ENCODE measurements around the gene AMH. TPM values are rescaled to one million over a fixed set of nuclear protein-coding genes. Genes with fewer than 3 reads are reported as not detected.
A peak's percentile ranks its signal among the peaks of the same experiment; 100 is the strongest.

The AMH gene
- total and polyA plus RNA-seq, 7 experiments from 2014 or later = 0.37 to 12.9 (median 4.6) TPM; not detected in 2

GRCh38 chr19:2207991-2208860, 40.9 kb upstream of the AMH start:
- Histone ChIP-seq H3K4me3 (ENCODE audit: low read length) (no peak overlapping the region), H3K27ac (ENCODE audit: low read depth, low read length) (no peak overlapping the region), H3K27me3 (ENCODE audit: control insufficient read depth in 2 of 2, insufficient read depth in 2 of 2, low read length in 2 of 2) (no peaks in the 10 kb centered on the region), H3K9me3 (ENCODE audit: control insufficient read depth in 2 of 3, low read length in 3 of 3) (no peaks in the 10 kb centered on the region), H3K36me3 (ENCODE audit: control insufficient read depth in 2 of 3, insufficient read depth in 3 of 3, low read length in 3 of 3) (peaks cover 0 to 87% (median 2%) of the 10 kb centered on the region in 3 experiments), H3K4me1 (ENCODE audit: control insufficient read depth in 2 of 2, insufficient read depth in 2 of 2, low read length in 2 of 2) (no peaks in the 10 kb centered on the region)
- H3K27me3 Mint-ChIP-seq = no peaks in the 10 kb centered on the region
- ChIA-PET POLR2A (no interaction called here), CTCF (interaction anchor here (0.8 kb wide), 1 partner anchor 391 kb away, joined by 4 read pairs; no protein-coding TSS in a partner anchor)
- H3K4me1 Mint-ChIP-seq = peaks cover 0 to 5% (median under 1%) of the 10 kb centered on the region in 7 donors
- DNase-seq (no peak), ATAC-seq (peak; percentile 26)
- no peaks in the 10 kb centered on the region for H3K9me3 Mint-ChIP-seq
- peaks cover 4 to 17% (median 5%) of the 10 kb centered on the region in 5 donors for H3K36me3 Mint-ChIP-seq
- intact Hi-C loops (cut with micrococcal nuclease) = no loop called here
- no peak overlapping the region for H3K4me3 Mint-ChIP-seq
- H3K27ac Mint-ChIP-seq = no peak overlapping the region

GRCh38 chr19:2208975-2209374, 40.1 kb upstream of the AMH start:
- ChIA-PET POLR2A (no interaction called here), CTCF (interaction anchor here (0.8 kb wide), 1 partner anchor 390 kb away, joined by 4 read pairs; no protein-coding TSS in a partner anchor)
- Mint-ChIP-seq H3K9me3 (no peaks in the 10 kb centered on the region), H3K4me3 (no peak overlapping the region), H3K4me1 (peaks cover 0 to 5% (median 3%) of the 10 kb centered on the region in 7 donors), H3K36me3 (peaks cover 3 to 16% (median 10%) of the 10 kb centered on the region in 5 donors), H3K27me3 (no peaks in the 10 kb centered on the region), H3K27ac (no peak overlapping the region)
- intact Hi-C loops (cut with micrococcal nuclease) = no loop called here
- Histone ChIP-seq H3K27me3 (ENCODE audit: control insufficient read depth in 2 of 2, insufficient read depth in 2 of 2, low read length in 2 of 2) (no peaks in the 10 kb centered on the region), H3K27ac (ENCODE audit: low read depth, low read length) (no peak overlapping the region), H3K36me3 (ENCODE audit: control insufficient read depth in 2 of 3, insufficient read depth in 3 of 3, low read length in 3 of 3) (peaks cover 0 to 87% (median 2%) of the 10 kb centered on the region in 3 experiments), H3K4me3 (ENCODE audit: low read length) (no peak overlapping the region), H3K9me3 (ENCODE audit: control insufficient read depth in 2 of 3, low read length in 3 of 3) (no peaks in the 10 kb centered on the region), H3K4me1 (ENCODE audit: control insufficient read depth in 2 of 2, insufficient read depth in 2 of 2, low read length in 2 of 2) (no peaks in the 10 kb centered on the region)
- ATAC-seq (no peak), DNase-seq (no peak)

DNA sequence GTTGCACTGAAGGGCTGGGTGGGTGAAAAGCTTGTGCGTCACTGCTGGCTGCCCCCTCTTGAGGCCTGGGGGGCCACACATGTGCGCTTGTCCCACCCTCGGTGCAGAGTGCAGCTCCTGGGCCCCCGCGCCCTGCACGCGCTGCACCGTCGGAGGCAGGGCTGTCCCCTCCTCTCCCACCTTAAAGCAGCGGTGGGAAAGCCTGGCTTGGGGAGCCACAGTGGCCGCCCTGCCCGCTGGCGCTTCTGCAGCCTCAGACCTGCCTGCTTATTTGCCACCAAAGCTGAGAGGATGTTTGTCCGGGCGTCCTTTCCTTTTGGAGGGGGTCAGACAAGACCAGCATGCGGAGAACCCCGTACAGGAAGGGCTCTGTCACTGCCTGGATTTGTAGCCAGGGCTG, 39.7 kb upstream of the AMH start:
- Mint-ChIP-seq H3K27me3 (no peaks in the 10 kb centered on the region), H3K4me3 (no peak overlapping the region), H3K36me3 (peaks cover 0 to 12% (median 10%) of the 10 kb centered on the region in 5 donors), H3K27ac (no peak overlapping the region), H3K9me3 (no peaks in the 10 kb centered on the region), H3K4me1 (peaks cover 0 to 5% (median 0%) of the 10 kb centered on the region in 7 donors)
- DNase-seq = no peak
- intact Hi-C loops (cut with micrococcal nuclease) = no loop called here
- Histone ChIP-seq H3K36me3 (ENCODE audit: control insufficient read depth in 2 of 3, insufficient read depth in 3 of 3, low read length in 3 of 3) (peaks cover 0 to 87% (median 2%) of the 10 kb centered on the region in 3 experiments), H3K4me1 (ENCODE audit: control insufficient read depth in 2 of 2, insufficient read depth in 2 of 2, low read length in 2 of 2) (no peaks in the 10 kb centered on the region), H3K27ac (ENCODE audit: low read depth, low read length) (no peak overlapping the region), H3K27me3 (ENCODE audit: control insufficient read depth in 2 of 2, insufficient read depth in 2 of 2, low read length in 2 of 2) (no peaks in the 10 kb centered on the region), H3K4me3 (ENCODE audit: low read length) (no peak overlapping the region), H3K9me3 (ENCODE audit: control insufficient read depth in 2 of 3, low read length in 3 of 3) (no peaks in the 10 kb centered on the region)
- ChIA-PET CTCF (interaction anchor here (0.8 kb wide), 1 partner anchor 390 kb away, joined by 4 read pairs; no protein-coding TSS in a partner anchor), POLR2A (no interaction called here)
- ATAC-seq = no peak

DNA sequence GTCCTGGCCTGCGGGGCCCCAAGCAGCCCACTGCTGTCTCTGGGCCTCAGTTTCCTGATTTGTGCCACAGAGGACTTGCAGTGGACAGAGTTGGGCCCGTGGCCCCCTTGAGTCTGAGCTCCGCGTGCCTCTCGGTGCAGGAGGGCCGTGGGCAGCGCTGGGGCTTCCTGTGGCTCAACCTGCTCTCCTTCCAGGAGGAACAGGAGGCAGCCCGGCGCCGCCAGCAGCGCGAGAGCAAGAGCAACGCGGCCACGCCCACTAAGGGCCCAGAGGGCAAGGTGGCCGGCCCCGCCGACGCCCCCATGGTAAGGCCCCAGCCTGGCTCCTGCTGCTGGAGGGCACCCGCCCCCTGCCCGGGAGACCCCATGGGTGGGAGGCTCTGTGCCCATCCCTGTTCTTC, 38.9 kb upstream of the AMH start:
- CTCF ChIA-PET = no interaction called here
- peaks cover 0 to 91% (median 2%) of the 10 kb centered on the region in 3 experiments for H3K36me3 ChIP-seq (ENCODE audit: control insufficient read depth in 2 of 3, insufficient read depth in 3 of 3, low read length in 3 of 3)

DNA sequence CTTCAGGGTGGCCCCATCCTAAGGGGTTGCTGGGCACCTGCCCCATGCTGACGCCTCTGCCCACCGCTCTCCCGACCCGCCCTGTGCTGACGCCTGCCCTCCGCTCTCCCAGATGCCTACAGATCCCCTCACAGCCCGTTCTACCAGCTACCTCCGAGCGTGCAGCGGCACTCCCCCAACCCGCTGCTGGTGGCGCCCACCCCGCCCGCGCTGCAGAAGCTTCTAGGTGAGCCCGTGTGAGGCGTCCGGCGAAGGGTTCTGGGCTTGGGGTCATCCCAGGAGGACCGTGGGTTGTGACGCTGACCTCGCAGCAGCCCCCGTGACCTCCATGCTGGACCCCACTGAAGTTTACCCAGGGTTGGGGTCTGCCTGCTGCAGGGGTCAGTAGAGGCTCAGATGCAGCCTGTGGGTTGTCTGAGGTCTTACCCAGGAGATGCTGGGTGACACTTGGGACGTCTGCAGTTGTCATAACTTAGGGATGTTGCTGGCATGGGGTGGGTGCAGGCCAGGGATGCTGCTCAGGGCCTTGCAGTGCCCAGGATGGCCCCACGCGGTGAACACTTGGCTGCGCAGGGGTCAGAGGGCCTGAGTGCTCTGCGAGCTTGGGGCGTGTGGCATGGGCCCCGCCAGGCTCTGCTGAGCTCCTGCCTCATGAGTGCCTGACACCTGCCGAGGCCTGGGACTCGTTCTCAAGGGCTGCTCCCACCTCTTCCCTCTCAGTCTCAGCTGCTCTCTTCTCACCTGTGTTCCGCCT, 38.0 kb upstream of the AMH start:
- Mint-ChIP-seq H3K9me3 (no peaks in the 10 kb centered on the region), H3K4me3 (no peak overlapping the region), H3K27ac (peak overlapping the region in 2 of 9 donors; percentile 33 to 76), H3K4me1 (peaks cover 5 to 18% (median 16%) of the 10 kb centered on the region in 7 donors), H3K36me3 (peaks cover 0 to 10% (median 10%) of the 10 kb centered on the region in 5 donors), H3K27me3 (no peaks in the 10 kb centered on the region)
- POLR2A ChIA-PET = no interaction called here
- no peak for DNase-seq
- Histone ChIP-seq H3K9me3 (ENCODE audit: control insufficient read depth in 2 of 3, low read length in 3 of 3) (no peaks in the 10 kb centered on the region), H3K27ac (ENCODE audit: low read depth, low read length) (no peak overlapping the region), H3K4me3 (ENCODE audit: low read length) (no peak overlapping the region), H3K36me3 (ENCODE audit: control insufficient read depth in 2 of 3, insufficient read depth in 3 of 3, low read length in 3 of 3) (peaks cover 0 to 98% (median 2%) of the 10 kb centered on the region in 3 experiments), H3K4me1 (ENCODE audit: control insufficient read depth in 2 of 2, insufficient read depth in 2 of 2, low read length in 2 of 2) (no peaks in the 10 kb centered on the region), H3K27me3 (ENCODE audit: control insufficient read depth in 2 of 2, insufficient read depth in 2 of 2, low read length in 2 of 2) (no peaks in the 10 kb centered on the region)
- no peak for ATAC-seq
- CTCF ChIA-PET = no interaction called here
- intact Hi-C loops (cut with micrococcal nuclease) = no loop called here

More for the DNA sequence above, 38.9 kb upstream of the AMH start:
- H3K27me3 Mint-ChIP-seq = no peaks in the 10 kb centered on the region
- peaks cover 0 to 10% (median 9%) of the 10 kb centered on the region in 5 donors for H3K36me3 Mint-ChIP-seq
- H3K9me3 Mint-ChIP-seq = no peaks in the 10 kb centered on the region
- no peak overlapping the region for H3K27ac Mint-ChIP-seq
- intact Hi-C loops (cut with micrococcal nuclease) = no loop called here
- Histone ChIP-seq H3K4me3 (ENCODE audit: low read length) (no peak overlapping the region), H3K27me3 (ENCODE audit: control insufficient read depth in 2 of 2, insufficient read depth in 2 of 2, low read length in 2 of 2) (no peaks in the 10 kb centered on the region), H3K9me3 (ENCODE audit: control insufficient read depth in 2 of 3, low read length in 3 of 3) (no peaks in the 10 kb centered on the region), H3K4me1 (ENCODE audit: control insufficient read depth in 2 of 2, insufficient read depth in 2 of 2, low read length in 2 of 2) (no peaks in the 10 kb centered on the region), H3K27ac (ENCODE audit: low read depth, low read length) (no peak overlapping the region)
- POLR2A ChIA-PET = no interaction called here
- no peak overlapping the region for H3K4me3 Mint-ChIP-seq
- H3K4me1 Mint-ChIP-seq = peaks cover 5 to 8% (median 7%) of the 10 kb centered on the region in 7 donors
- no peak for DNase-seq
- ATAC-seq = no peak

DNA sequence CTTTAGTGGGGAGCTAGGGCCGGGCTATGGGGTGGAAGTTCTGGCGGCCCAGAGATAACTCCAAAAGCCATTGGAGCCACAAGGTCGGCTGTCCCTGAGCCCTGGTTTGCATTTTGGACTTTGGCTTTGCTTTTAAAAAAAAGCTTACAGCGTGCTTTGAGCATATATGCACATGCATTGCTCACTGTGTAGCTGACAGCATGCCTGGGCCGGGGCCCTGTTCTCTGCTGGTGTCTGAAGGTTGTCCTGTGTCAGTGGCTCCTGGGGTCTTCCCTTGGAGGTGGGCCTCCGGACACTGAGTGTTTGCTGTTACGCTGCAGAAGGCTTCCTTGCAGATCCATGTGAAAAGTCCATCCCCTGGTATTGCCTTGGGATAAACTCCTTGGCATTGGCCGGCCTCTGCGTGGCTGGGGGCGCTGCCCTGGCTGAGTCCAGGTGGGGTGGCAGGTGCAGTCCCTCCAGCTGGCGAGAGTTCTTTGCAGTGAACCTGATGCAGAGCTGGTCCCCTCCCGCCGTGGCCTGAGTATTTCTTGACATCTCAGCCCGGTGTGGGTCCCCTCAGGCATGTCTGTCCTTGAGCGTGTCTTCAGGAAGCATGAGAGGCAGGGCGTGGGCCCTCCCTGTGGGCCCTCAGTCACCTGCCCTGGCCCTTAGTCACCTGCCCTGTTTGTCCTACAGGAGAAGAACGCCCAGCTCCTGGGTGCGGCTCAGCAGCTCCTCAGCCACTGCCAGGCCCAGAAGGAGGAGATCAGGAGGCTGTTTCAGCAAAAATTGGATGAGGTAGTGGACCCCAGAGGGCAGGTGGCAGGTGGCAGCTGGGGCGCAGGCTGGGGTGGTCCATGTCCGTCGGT, 36.0 kb upstream of the AMH start:
- ChIA-PET POLR2A (no interaction called here), CTCF (no interaction called here)
- Mint-ChIP-seq H3K9me3 (no peaks in the 10 kb centered on the region), H3K36me3 (peaks cover 3 to 16% (median 10%) of the 10 kb centered on the region in 5 donors), H3K4me3 (no peak overlapping the region), H3K27me3 (no peaks in the 10 kb centered on the region), H3K27ac (peak overlapping the region in 2 of 9 donors; percentile 49 to 72), H3K4me1 (peaks cover 5 to 18% (median 16%) of the 10 kb centered on the region in 7 donors)
- no peak overlapping the region for H3K27ac ChIP-seq (ENCODE audit: low read depth, low read length)
- intact Hi-C loops (cut with micrococcal nuclease) = no loop called here
- no peaks in the 10 kb centered on the region for H3K27me3 ChIP-seq (ENCODE audit: control insufficient read depth in 2 of 2, insufficient read depth in 2 of 2, low read length in 2 of 2)
- ATAC-seq (no peak), DNase-seq (no peak)
- no peak overlapping the region for H3K4me3 ChIP-seq (ENCODE audit: low read length)
- no peaks in the 10 kb centered on the region for H3K4me1 ChIP-seq (ENCODE audit: control insufficient read depth in 2 of 2, insufficient read depth in 2 of 2, low read length in 2 of 2)
- peaks cover 0 to 98% (median 2%) of the 10 kb centered on the region in 3 experiments for H3K36me3 ChIP-seq (ENCODE audit: control insufficient read depth in 2 of 3, insufficient read depth in 3 of 3, low read length in 3 of 3)
- no peaks in the 10 kb centered on the region for H3K9me3 ChIP-seq (ENCODE audit: control insufficient read depth in 2 of 3, low read length in 3 of 3)
